Gastrocnemius medialis (tissue), 4 donors: ENCODE results near the gene HBS1L.

Experiments
- POLR2A ChIP-seq, 2 donors: fragments of 450-650 bp; IDR thresholded peaks; one replicate each; pipeline ENCODE4 v1.6.1; 2017; ENCODE audit warnings: antibody characterized with exemption in 2 of 2, mild to moderate bottlenecking in 2 of 2, moderate library complexity in 2 of 2
- TF ChIP-seq, protein P1 (sequence below), 5 experiments: fragments of 450-650 bp in 3 of 5; fragments of 200-600 bp in 2 of 5; sonication (generic) in 2 of 5; IDR thresholded peaks in 4 of 5; conservative IDR thresholded peaks in 1 of 5; 1 replicate in 4 of 5; 2 replicates in 1 of 5; pipeline ENCODE4 v1.5.1; 2016 to 2019; ENCODE audit warnings: antibody characterized with exemption in 5 of 5, mild to moderate bottlenecking in 3 of 5, moderate library complexity in 3 of 5

DNA sequence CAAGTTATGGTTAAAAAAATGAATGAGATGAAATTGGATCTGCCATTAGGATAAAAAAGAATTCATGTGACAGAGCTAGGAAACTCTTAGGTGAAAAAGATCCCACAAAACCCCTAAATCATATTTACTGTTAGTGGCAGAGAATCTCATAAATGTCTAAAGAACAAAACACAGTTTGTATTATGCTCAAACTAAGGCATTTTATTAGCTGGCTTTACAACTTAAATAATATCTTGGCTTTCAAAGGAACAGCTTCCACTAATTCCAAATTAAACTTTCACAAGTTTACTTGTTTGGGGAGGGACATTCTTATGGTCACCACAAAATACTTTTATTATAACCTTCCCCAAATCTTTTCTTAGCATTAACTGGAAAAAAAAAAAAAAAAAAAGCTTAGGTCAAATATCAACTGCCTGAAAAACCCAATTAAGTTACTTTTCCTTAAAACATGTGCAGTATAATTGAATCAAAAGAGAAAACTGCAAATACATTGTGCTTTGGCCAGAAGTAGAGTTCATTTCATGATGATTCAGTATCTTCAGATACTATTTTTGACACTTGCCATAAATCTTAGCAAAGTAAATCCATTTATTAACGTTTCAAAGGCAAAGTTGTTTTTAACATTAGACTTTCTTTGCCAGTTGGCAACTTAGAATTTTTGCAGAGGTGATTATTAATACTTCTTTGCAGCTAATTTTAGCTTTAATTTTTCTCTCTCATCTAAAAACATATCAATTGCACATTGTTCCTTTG is 90.0 kb downstream of the HBS1L start:
- no peak for TF ChIP-seq POLR2A (IDR thresholded peaks at IDR 0.05)
- TF ChIP-seq, protein P1, sequence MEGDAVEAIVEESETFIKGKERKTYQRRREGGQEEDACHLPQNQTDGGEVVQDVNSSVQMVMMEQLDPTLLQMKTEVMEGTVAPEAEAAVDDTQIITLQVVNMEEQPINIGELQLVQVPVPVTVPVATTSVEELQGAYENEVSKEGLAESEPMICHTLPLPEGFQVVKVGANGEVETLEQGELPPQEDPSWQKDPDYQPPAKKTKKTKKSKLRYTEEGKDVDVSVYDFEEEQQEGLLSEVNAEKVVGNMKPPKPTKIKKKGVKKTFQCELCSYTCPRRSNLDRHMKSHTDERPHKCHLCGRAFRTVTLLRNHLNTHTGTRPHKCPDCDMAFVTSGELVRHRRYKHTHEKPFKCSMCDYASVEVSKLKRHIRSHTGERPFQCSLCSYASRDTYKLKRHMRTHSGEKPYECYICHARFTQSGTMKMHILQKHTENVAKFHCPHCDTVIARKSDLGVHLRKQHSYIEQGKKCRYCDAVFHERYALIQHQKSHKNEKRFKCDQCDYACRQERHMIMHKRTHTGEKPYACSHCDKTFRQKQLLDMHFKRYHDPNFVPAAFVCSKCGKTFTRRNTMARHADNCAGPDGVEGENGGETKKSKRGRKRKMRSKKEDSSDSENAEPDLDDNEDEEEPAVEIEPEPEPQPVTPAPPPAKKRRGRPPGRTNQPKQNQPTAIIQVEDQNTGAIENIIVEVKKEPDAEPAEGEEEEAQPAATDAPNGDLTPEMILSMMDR (IDR thresholded peaks at IDR 0.05 in 4 of 5, conservative IDR thresholded peaks at IDR 0.05 in 1 of 5): no peak
